Body of pancreas (tissue), 4 donors: Measurements from ENCODE around the gene SYPL1.

ENCODE experiments used
- CTCF ChIP-seq, 7 experiments: fragments of 450-650 bp in 4 of 7; fragments of 200-600 bp in 3 of 7; sonication (generic) in 3 of 7; IDR thresholded peaks; one replicate each; pipeline ENCODE4 v1.5.1; 2016 to 2019; ENCODE audit warnings: antibody characterized with exemption in 7 of 7
- POLR2A ChIP-seq, 3 donors: fragments of 450-650 bp; IDR thresholded peaks; one replicate each; pipeline ENCODE4 v1.6.1; 2016; ENCODE audit warnings: antibody characterized with exemption in 3 of 3, mild to moderate bottlenecking in 2 of 3

- TF ChIP-seq CTCF (IDR thresholded peaks at IDR 0.05): no peak
- no peak for TF ChIP-seq POLR2A (IDR thresholded peaks at IDR 0.05)
These were observed 57.8 kb downstream of the SYPL1 start for GRCh38 chr7:106054156-106054910.
